Right ventricle myocardium inferior (tissue), 1 donor: ENCODE results near the gene MN1. TPM values are rescaled to one million over a fixed set of nuclear protein-coding genes. Genes with fewer than 3 reads are reported as not detected.
"Not testable (repeated sequence)": the region's sequence is repeated elsewhere in the genome, so short reads cannot be mapped to it uniquely, and the experiment has no call there.

ENCODE experiments used
- ATAC-seq: fragments of 200-7000 bp; cut with Tn5 transposase; one replicate; pipeline ENCODE4 v1.9.1; 2020; ENCODE audit warnings: mild to moderate bottlenecking, moderate library complexity
- DNase-seq: peaks from one replicate; pipeline ENCODE4 v3.0.0; 2021; ENCODE audit errors: missing footprints
- intact Hi-C: fragments of 100-400 bp; cut with DNase I; formaldehyde crosslinking; loops from one replicate; pipeline ENCODE4 v1.11.0; 2022
- total RNA-seq: library from RNA; stranded (reverse); fragmentation: NEBNext Ultra II Directional; extraction: Animal tissue kit (Norgen Biotek cat#: 25700); gene quantifications from one replicate; pipeline ENCODE4 v1.2.1, GENCODE V29; 2021
- donor health status: DM: no; HTN: yes; CAD: no; lungs with severe emphysema.

The MN1 gene
- total RNA-seq, 1 donor from 2014 or later = 5.3 TPM

GRCh38 chr22:27754247-27754887, 47.2 kb downstream of the MN1 start:
- ATAC-seq (peak; percentile 12), DNase-seq (no peak)
- intact Hi-C loops = no loop called here

DNA sequence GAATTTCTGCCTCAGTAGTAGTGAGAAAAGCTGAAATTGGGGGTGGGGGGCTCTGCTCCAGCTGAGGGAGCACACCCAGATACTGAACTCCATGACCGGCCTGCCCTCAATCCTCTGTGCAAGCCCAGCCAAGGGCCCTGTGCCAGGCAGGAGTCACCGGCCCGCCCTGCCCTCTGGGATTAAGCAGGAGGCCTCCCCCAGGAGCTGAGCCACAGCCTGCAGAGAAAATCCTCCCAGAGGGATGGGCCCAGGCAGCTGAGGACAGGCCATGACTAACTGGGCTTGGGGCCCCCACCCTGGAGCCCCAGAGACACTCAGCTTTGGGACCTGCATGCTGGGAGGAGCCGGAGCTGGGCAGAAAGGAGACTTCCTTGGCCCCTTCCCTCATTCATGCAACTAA, 48.8 kb downstream of the MN1 start:
- intact Hi-C loops = no loop called here
- peak; percentile 80 for DNase-seq
- peak; percentile 57 for ATAC-seq

GRCh38 chr22:27752141-27752540, 49.4 kb downstream of the MN1 start:
- intact Hi-C loops = no loop called here
- ATAC-seq = no peak
- no peak for DNase-seq

DNA sequence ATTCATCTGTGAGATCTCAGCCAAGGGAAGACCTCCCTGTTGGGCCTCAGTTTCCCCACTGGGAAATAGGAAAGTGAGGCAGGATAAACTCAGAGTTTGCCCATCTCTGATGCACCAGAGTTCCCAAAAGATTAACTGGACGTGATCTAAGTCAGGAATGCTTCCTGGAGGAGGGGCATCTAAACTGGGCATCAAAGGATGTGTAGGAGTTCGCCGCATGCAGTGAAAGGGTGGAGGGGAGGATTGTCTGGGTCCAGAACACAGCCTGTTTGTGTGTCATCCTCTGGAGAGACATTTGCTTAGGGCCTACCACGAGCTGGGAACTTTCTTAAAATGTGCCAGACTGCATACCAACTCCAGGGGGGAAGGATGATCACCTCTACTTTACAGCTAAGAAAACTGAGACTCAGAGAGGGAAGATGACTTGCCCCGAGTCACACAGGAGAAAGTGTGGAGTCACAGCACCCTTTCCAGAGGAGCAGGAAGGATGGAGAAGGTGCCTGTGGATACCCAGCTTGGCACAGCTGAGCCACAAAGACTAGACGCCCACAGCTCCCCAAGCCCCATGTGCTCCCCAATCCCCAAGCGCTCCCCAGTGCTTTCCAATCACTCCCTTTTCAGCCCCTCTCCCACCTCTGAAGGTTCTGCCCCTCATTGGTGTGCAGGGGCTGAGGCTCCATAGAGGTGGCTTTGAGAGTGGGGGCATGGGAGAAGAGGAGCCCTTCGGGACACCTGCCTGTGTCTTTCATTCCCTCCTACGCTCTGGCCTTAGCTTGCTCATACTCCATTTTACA, 50.1 kb downstream of the MN1 start:
- DNase-seq = no peak
- ATAC-seq = no peak
- intact Hi-C loops = no loop called here

DNA sequence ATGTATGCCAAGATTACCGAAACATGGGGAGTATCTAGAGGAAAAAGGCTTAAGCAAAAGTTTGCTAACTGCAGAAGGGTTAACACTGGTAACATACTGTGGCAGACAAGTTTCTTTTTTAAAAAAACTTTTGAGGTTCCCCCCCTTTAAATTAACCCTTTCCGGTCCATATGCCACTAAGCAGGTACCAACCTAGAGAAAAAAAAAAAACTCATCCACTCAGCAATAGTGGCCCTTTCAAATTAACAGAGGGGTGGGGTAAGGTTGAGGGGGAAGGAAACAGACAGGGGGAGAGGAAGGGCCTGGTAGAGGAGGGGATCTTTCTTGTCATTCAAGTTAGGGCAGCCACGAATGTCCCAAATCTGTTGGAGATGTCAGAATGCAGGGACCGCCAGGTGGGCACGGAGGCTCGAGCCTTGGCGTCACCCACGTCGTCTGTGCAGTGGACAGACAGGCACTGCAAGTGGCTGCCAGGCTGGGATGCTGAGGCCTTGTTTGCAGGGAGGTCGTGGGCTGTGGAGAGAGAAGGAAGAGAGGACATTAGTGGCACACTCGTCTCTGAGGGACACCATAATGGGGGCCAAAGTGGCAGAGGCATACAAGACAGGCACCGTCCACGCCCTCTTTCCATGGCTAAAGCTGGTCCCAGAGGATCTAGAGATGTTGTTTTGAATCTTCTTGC, 50.8 kb downstream of the MN1 start:
- ATAC-seq (no peak), DNase-seq (no peak)
- intact Hi-C loops = no loop called here

- ATAC-seq (no peak), DNase-seq (no peak)
- intact Hi-C loops = no loop called here
Measured at GRCh38 chr22:27749597-27750225, 51.8 kb downstream of the MN1 start.

DNA sequence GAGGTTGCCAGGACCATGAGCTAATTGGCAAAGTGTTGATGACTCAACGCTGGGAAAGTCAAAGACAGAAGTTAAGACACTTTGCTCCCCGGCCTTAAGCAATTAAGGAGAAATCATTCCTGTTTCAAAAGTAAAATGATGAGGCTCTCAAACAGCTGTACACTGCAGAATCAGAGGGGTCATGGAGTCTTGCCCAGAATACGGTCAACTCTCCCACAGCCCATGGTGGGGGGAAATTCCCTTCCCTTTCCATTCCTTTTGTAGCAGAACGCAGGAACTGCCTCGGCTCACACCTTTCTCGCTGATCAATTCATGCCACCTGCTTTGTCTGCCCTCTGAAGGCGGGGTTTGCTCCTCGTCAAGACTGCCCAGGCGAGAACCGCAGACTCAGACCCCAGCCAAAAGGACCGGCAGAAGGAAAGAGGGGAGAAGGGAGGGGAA, 52.8 kb downstream of the MN1 start:
- ATAC-seq (peak; percentile 68), DNase-seq (no peak)
- intact Hi-C loops = no loop called here

DNA sequence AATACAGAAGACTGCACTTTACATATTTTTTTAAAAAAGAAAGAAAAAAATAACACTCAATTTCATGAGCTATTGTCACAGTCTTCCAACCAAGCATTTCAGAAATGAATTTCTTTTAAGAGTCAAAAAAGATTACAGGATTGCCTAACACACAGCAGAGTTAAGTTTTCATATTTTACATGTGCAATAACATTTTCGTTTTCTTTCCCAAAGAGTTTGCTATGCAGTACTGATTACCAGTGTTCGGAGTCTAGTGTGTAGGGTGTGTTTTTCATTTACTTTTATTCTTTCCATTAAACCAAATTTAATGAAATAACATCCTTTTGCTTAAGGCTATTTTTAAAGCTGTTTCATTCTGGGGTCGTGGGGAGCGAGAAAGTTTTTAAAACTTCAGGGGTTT, 53.2 kb downstream of the MN1 start:
- ATAC-seq (peak; percentile 52), DNase-seq (no peak)
- intact Hi-C loops = no loop called here

DNA sequence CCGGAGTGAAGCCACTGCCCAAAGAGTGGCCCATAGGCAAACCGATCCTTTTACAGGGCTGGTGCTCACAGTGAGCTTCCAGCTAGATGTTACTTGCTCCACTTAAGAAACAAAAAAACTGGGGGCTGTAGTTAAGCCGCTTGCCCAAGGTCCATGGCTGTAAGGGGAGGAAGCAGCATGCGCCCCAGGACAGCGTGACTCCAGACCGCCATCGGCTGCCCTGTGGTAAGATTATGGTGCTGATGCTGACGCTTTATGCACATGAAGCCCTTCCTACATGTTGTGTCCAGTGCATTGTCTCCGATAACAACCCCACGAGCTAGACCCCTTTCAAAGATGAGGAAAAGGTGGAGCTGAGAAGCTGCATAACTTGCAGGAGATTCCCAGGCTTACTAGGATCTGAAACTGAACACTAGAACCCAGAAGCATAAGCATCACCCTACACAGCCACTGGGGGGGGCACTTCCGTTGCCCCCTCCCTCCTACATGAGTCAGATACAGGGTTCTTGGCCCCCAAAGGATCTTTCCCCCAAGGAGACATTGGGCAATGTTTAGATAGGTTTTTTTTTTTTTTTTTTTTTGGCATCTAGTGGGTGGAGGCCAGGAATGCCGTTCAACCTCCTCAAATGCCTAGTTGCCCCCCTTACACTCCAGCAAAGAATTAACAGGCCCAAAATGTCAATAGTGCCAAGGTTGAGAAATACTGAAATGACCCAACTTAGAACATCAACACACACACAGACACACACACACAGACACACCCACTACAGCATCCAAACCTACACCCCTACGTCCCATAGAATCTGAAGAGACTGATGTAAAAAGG, 53.9 kb downstream of the MN1 start:
- DNase-seq = no peak
- intact Hi-C loops = no loop called here
- peak; percentile 45 for ATAC-seq

DNA sequence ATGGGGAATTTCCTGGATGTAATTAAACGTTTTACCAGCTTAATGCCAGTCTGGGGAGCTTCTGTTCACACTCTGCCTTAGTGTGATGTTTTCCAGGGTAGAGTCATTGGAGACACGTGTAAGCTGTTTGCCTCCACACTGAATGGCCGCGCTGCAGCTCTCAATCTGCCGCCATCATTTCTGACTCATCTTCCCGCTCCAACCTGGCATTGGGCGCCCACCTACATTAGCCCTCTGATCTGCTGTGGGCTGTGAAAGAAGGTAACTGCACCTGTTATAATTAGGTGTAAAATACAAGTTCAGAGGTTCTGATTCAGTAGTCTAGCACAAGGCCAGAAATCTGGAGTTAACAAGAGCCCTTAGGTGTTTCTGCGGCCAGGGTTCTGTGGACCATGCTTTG, 54.6 kb downstream of the MN1 start:
- intact Hi-C loops = no loop called here
- DNase-seq = no peak
- ATAC-seq = no peak

GRCh38 chr22:27745809-27746208, 55.7 kb downstream of the MN1 start:
- no peak for DNase-seq

DNA sequence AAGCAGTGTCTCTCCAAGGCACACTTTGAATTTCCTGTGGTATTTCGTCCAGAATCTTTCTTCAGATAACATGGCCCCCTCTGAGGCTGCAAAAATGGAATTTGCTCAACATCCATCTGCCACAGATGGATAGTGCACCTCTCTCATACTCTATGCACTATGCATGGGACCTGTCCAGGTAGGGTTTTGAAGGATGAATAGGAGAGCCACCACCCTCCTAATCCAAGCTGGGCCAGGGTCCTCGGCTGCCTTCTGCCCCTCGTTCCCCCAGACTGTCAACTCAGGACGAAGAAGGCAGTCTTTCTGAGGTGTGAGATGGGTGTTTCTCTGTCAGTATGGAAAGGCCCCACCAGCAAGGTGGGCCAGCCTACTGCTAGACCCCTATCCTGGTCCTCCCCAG, 56.4 kb downstream of the MN1 start:
- intact Hi-C loops = no loop called here
- no peak for ATAC-seq
- no peak for DNase-seq

More at GRCh38 chr22:27745809-27746208, 55.7 kb downstream of the MN1 start:
- ATAC-seq = no peak
- intact Hi-C loops = no loop called here

GRCh38 chr22:27744078-27744477, 57.5 kb downstream of the MN1 start:
- intact Hi-C loops, DNase-seq, ATAC-seq: not testable (repeated sequence)

DNA sequence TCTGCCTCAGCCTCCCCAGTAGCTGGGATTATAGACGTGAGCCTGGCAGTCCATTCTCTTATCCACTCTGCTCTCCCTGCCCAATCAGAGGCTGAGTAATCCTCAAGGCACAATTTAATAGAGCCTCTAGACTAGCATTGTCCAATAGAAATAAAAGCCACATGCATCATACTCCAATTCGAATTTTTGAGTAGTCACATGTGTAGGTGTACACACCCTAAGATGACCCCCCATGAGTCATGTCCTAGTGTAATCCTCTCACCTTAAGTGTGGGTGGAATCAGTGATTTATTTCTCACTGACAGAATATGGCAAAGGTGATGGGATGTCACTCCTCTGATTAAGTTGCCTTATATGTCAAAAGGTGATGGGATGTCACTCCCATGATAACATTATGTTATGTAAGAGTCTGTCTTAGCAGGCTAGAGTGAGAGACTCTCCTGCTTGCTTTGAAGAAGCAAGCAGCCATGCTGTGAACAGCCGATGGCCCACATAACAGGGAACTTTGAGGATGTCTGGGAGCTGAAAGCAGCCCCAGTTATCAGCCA, 61.3 kb downstream of the MN1 start:
- ATAC-seq = no peak
- intact Hi-C loops = no loop called here
- no peak for DNase-seq

- intact Hi-C loops = no loop called here
Measured at GRCh38 chr22:27737521-27737920, 64.0 kb downstream of the MN1 start.

GRCh38 chr22:27734066-27734465, 67.5 kb downstream of the MN1 start:
- ATAC-seq (no peak), DNase-seq (no peak)
- intact Hi-C loops = no loop called here

More at GRCh38 chr22:27737521-27737920, 64.0 kb downstream of the MN1 start:
- ATAC-seq (no peak), DNase-seq (no peak)

- no peak for ATAC-seq
- intact Hi-C loops = no loop called here
- DNase-seq = no peak
Measured at GRCh38 chr22:27732841-27733240, 68.7 kb downstream of the MN1 start.

GRCh38 chr22:27732391-27732790, 69.2 kb downstream of the MN1 start:
- DNase-seq (no peak), ATAC-seq (no peak)
- intact Hi-C loops = no loop called here
